NB4 (cell line): ENCODE measurements around the gene LIPE.

Experiments used
- POLR2A ChIP-seq: IDR thresholded peaks from 2 replicates; pipeline ENCODE4 v1.6.1; 2011; ENCODE audit warnings: mild to moderate bottlenecking; ENCODE audit not compliant: insufficient read length; ENCODE audit errors: extremely low read depth
- TF ChIP-seq, protein P1 (sequence below): IDR thresholded peaks from one replicate; pipeline ENCODE4 v1.5.1; 2012; ENCODE audit warnings: low read depth, low read length
- TF ChIP-seq, protein P2 (sequence below): IDR thresholded peaks from 2 replicates; pipeline ENCODE4 v1.6.1; 2011; ENCODE audit warnings: low read depth, low read length

DNA sequence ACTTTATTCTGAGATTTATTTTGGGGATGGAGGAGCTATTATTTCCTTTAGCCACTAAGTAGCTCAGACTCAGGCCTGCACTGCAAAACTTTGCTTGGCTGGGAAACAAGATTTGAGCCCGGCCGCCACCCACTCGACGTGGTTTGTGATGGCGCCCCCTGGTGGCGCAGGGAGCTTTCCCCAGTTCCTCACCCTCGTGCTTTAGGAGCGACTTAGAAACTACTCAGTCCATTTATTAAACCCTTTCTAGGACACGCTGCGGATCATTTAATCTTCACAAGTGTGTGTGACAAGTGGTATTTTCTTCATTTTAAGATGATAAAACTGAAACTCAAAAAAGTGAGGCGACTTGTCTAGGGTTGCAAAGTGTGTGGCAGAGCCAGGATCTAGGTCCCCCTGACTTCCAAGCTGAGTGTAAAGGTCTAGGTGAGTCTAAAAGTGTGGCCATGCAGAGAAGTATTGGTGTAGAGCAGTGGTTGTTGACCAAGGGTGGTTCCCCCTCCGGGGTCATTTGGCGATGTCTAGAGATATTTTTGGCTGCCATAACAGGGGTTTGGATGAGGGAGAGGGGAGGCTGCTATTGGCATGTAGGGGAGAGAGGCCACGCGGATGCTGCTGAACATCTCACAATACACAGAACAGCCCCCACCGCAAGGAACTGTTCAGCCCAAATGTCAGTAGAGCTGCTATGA is 13.3 kb upstream of the LIPE start:
- no peak for TF ChIP-seq POLR2A
- TF ChIP-seq, protein P1, sequence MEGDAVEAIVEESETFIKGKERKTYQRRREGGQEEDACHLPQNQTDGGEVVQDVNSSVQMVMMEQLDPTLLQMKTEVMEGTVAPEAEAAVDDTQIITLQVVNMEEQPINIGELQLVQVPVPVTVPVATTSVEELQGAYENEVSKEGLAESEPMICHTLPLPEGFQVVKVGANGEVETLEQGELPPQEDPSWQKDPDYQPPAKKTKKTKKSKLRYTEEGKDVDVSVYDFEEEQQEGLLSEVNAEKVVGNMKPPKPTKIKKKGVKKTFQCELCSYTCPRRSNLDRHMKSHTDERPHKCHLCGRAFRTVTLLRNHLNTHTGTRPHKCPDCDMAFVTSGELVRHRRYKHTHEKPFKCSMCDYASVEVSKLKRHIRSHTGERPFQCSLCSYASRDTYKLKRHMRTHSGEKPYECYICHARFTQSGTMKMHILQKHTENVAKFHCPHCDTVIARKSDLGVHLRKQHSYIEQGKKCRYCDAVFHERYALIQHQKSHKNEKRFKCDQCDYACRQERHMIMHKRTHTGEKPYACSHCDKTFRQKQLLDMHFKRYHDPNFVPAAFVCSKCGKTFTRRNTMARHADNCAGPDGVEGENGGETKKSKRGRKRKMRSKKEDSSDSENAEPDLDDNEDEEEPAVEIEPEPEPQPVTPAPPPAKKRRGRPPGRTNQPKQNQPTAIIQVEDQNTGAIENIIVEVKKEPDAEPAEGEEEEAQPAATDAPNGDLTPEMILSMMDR, result peak; percentile 81
- TF ChIP-seq, protein P2, sequence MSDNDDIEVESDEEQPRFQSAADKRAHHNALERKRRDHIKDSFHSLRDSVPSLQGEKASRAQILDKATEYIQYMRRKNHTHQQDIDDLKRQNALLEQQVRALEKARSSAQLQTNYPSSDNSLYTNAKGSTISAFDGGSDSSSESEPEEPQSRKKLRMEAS, result no peak
